Stimulated activated CD4-positive, alpha-beta T cell treated with anti-CD3 and anti-CD28 coated beads, TNF-alpha, amount 100 ng/mL, for 1 hour (primary cell): ENCODE results near the gene SKI.

Experiments used
- DNase-seq, 3 donors: peaks; one replicate each; pipeline ENCODE4 v3.0.0-alpha.2; 2020; ENCODE audit warnings: low read depth in 3 of 3, low spot score in 1 of 3

The SKI gene

GRCh38 chr1:2194319-2194897, 33.7 kb upstream of the SKI start, which contains the start of gene FAAP20:
Gene FAAP20 (minus strand): TSS chr1:2194772. CDS start chr1:2194749, 23 bp downstream.
- peak in 2 of 3 donors; percentile 50 to 57 for DNase-seq

GRCh38 chr1:2194898-2195673, 33.0 kb upstream of the SKI start:
- peak; percentile 68 to 74 (median 71) for DNase-seq

- no peak for DNase-seq
These were observed 32.3 kb upstream of the SKI start for GRCh38 chr1:2195785-2196184.

GRCh38 chr1:2196901-2197638, 31.0 kb upstream of the SKI start:
- DNase-seq: no peak

- no peak for DNase-seq
These were observed 30.4 kb upstream of the SKI start for GRCh38 chr1:2197707-2198165.

GRCh38 chr1:2198571-2198970, 29.5 kb upstream of the SKI start:
- DNase-seq: no peak

GRCh38 chr1:2199042-2199810, 28.9 kb upstream of the SKI start:
- DNase-seq: peak; percentile 43 to 62 (median 58)

GRCh38 chr1:2200308-2200943, 27.7 kb upstream of the SKI start:
- no peak for DNase-seq

GRCh38 chr1:2201062-2201461, 27.1 kb upstream of the SKI start:
- no peak for DNase-seq

GRCh38 chr1:2202008-2202575, 26.0 kb upstream of the SKI start:
- DNase-seq: no peak

GRCh38 chr1:2202843-2203601, 25.1 kb upstream of the SKI start:
- DNase-seq: no peak

GRCh38 chr1:2203671-2204414, 24.3 kb upstream of the SKI start:
- no peak for DNase-seq

GRCh38 chr1:2204415-2205190, 23.5 kb upstream of the SKI start:
- no peak for DNase-seq

- peak; percentile 89 to 95 (median 92) for DNase-seq
These were observed 22.7 kb upstream of the SKI start for GRCh38 chr1:2205191-2205952.

GRCh38 chr1:2206813-2207487, 21.2 kb upstream of the SKI start:
- no peak for DNase-seq

- no peak for DNase-seq
These were observed 19.5 kb upstream of the SKI start for GRCh38 chr1:2208309-2209239.
